ENCODE results near the gene ANKRD40.

The ANKRD40 gene

DNA sequence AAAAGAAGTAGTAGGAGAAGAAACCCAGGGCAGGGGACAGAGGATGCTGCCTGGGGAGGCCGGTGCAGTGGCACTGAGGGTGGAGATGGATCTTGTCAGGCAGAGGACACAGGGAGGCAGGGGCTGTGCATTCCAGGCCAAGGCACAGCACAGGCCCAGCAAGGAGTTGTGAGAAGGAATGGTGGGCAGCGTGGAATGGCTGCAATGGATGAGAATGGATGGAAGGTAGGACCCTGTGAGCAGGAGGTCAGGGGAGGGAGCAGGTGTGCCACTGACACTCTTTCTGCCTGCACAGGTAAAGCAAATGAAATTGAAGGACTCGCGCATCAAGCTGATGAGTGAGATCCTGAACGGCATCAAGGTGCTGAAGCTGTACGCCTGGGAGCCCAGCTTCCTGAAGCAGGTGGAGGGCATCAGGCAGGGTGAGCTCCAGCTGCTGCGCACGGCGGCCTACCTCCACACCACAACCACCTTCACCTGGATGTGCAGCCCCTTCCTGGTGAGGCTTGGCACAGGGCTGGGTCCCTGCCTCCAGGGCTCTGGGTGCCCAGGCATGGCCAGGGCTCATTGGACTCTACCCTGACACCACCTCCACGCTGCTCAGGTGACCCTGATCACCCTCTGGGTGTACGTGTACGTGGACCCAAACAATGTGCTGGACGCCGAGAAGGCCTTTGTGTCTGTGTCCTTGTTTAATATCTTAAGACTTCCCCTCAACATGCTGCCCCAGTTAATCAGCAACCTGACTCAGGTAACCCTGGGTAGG lies 40.3 kb downstream of the ANKRD40 start:
- no peak for DNase-seq

DNA sequence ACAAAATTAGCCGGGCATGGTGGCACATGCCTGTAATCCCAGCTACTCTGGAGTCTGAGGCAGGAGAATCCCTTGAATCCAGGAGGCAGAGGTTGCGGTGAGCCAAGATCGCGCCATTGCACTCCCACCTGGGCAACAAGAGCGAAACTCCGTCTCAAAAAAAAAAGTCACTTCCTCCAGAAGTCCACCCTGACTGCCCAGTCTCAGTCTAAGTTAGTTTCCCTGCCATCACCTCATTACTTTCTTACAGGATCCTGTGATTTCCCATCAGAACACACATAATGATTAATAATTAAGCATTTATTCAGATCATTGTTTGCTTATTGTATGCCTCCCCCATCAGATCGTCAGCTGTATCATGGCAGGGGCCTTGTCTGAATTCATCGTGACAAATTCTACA lies 41.4 kb downstream of the ANKRD40 start:
- no peak for DNase-seq

DNA sequence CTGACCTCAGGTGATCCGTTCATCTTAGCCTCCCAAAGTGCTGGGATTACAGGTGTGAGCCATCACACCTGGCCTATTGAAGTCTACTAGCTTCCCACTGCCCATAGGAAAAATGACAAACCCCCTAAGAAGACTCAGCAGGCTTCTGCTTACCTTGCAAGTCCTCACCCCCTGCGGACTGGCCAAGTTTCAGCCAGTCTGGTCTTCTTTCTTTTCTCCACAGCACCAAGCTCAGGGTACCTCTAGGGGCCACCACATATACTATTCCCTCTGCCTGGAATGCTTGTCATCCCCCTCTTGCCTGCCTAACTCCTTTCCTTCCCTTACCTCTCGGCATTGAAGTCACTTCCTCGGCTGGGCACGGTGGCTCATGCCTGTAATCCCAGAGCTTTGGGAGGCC lies 41.9 kb downstream of the ANKRD40 start:
- DNase-seq, result no peak

GRCh38 chr17:50664788-50665458 lies 42.8 kb downstream of the ANKRD40 start:
- no peak for DNase-seq

GRCh38 chr17:50663812-50664374 lies 43.8 kb downstream of the ANKRD40 start:
- no peak for DNase-seq

DNA sequence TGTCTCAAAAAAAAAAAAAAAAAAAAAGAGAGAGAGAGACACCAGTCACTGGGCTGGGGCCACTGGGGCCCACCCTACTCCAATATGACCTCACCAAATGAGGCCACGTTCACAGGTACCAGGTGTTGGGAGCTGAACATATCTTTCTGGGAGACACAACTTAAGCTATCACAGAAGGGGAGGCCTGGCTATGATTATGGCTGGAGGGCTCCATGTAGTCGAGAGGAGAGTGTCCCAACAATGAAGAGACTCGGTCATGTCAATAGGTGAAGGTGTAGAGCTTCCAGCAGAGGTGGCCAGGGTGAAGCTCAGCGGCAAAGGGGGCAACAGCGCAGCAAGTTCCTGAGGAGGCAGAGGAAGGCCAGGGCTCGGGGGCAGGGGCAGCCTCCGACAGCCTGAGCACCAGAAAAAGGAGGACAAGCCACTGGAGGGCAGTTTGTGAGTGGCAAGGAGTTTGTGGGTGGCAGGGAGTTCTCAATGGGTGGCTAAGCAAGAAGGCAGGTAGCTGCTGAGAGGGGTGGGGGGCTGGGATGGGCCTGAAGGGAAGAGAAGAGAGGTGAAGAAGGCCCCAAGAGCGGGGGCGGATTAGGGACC lies 45.0 kb downstream of the ANKRD40 start:
- no peak for DNase-seq

DNA sequence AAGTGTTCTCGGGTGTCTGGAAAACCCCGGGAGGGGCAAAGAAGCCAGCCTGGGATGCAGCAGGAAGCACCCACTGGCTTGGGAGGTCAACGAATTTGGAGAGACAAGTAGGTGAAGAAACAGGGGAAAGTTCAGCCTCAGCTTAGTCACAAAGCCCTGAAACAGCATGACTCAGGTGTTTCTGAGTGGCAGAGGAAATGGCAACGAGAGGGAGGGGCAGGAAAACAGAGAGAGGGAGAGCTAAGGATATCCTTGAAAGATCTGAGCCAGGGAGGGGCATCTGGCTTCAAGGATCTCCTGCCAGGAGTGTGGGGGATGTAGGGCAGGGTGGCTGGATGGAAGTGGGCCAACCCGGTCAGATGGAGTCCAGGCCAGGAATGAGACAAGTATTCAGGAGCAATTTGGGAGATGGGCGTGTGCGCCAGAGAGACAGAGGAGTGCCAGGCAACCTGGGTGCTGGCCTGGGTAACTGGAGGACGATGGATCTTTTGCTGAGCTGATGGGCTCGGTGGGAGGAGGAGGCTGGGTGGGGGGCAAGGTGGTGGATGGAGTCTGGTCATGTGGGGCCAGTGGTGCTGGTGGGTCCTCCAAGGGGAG lies 45.8 kb downstream of the ANKRD40 start:
- DNase-seq, result no peak

DNA sequence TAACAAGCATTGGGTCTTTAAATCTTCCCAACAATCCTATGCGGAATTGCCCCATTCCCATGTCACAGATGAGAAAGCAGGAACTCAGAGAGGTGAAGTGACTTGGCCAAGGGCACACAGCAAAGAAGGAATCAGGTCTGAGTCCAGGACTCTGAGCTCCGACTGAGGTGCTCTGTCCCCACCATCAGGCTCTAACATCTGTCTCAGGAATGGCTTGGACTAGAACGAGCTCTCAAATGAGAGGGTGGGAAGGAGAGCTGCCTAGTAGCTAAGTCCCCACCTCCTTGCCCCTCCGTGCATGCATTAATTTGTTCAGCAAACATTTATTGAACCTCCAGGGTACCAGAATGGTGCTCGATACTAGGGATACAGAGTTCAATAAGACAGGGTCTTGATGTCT lies 46.4 kb downstream of the ANKRD40 start:
- no peak for DNase-seq

DNA sequence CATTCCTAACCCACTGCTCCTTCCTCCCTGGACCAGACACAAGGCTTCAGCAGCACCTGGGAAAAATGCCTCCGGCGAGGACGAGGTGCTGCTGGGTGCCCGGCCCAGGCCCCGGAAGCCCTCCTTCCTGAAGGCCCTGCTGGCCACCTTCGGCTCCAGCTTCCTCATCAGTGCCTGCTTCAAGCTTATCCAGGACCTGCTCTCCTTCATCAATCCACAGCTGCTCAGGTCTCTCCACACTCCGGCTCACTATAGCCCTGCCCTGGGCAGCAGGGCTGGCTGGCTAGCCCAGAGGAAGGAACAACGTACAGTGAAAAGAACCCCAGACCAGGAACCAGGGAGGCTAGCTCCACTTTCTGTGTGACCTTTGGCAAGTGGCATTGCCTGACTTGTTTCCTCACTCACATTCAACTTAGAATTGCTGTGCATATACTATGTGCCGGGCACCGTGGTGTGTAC lies 46.8 kb downstream of the ANKRD40 start:
- DNase-seq, result no peak

DNA sequence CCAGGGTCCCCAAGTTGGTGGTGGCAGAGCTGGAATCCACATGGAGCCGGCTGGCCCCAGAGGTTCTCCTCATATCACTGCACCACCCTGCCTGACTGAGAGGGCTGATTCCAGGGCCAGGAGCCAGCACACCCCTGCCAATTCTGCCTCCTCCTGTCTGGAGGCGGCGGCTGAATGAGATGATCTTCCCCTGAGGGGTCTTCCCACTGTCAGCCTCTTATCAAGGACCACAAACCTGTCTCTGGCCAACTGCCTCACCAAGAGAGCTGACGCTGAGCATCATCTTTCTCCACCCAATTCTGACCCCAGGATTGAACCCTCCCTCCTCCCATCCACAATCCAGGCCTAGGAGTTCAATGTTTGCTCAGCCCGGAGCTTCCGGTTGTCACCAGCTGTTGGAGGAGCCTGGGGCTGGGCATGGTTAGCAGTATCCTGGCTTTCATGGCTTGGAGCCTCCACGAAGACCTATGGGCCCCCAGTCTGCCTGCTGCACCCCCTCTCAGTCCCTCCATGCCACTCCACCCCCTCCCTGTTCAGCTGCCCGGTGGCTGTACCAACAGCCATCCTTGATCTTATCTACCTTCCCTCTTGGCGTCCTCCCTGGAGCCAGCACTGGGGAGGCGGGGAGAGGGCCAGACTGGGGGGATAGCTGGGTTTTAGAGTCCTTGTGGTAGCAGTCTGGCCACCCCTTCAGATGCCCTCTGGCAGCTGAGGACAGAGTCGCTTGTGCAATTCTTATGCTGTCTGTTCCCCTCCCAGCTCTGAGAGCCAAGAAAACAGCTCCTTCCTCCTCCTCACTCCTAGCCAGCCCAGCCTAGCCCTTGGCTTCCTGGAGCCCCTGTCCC lies 47.5 kb downstream of the ANKRD40 start:
- no peak for DNase-seq

DNA sequence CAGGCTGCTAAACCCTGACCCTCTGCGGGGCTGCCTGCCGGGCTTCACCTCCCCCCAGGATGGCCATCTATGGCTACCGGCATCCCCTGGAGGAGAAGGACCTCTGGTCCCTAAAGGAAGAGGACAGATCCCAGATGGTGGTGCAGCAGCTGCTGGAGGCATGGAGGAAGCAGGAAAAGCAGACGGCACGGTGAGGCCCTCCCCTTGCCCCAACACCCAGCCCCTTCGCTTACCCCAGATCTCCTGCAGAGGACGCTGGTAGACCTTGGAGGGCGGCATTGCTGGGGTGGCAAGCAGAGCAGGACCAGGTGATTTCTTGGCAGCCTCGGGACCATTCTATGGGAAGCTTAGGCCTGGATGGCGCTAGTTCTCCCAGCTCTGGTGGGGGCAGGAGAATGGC lies 48.5 kb downstream of the ANKRD40 start:
- DNase-seq, result no peak

GRCh38 chr17:50658616-50659015 lies 49.1 kb downstream of the ANKRD40 start:
- DNase-seq, result no peak

- DNase-seq, result no peak
Measured at GRCh38 chr17:50657627-50658026, 50.1 kb downstream of the ANKRD40 start.

DNA sequence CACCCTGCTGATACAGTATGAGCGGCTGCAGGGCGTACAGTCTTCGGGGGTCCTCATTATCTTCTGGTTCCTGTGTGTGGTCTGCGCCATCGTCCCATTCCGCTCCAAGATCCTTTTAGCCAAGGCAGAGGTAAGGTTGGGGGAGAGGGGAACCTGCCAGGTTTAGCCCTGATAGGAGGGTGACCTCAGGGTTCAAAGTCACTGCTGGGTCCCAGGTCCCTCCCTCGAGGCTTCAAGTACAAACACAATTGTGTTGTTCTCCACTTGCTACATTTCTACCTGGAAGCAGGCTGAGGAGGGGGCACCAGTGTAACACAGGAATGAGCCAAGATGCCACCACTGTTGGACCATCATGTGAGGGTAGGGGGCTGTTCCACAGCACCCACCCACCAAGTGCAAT lies 50.7 kb downstream of the ANKRD40 start:
- no peak for DNase-seq

DNA sequence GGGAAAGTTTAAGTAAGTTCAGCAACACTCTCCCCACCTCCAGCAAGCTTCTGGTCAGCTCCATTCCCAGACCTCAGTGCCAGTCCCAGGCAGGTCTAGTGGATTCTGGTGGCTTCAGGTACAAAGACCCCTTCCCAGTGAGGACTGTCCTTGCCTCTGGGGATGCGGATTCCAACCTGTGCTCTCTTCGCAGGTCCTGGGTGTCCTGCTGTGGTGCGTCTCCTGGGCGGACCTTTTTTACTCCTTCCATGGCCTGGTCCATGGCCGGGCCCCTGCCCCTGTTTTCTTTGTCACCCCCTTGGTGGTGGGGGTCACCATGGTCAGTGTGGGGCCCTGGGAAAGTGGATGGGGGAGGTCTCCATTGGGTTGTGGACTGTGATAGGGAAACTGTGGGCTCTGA lies 51.2 kb downstream of the ANKRD40 start:
- DNase-seq, result no peak

DNA sequence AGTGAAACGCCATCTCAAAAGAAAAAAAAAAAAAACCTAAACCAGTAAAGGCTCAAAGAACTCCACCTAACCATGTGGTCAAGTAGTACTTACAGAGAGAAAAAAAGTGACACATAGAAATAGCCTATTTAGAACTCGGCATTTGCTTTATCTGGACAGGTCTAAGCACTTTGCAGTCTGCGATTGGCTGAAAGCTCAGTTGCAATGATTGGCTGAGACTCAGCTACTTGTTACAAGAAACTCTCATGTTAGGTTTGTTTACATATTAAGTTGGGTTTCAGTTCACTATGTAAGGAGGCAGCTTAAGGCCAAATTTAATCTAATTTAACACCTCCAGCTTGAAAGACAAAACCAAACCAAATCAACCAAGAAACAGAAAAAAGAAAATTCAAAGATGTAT lies 54.0 kb downstream of the ANKRD40 start:
- DNase-seq, result no peak

- no peak for DNase-seq
Measured at GRCh38 chr17:50651661-50652060, 56.1 kb downstream of the ANKRD40 start.

DNA sequence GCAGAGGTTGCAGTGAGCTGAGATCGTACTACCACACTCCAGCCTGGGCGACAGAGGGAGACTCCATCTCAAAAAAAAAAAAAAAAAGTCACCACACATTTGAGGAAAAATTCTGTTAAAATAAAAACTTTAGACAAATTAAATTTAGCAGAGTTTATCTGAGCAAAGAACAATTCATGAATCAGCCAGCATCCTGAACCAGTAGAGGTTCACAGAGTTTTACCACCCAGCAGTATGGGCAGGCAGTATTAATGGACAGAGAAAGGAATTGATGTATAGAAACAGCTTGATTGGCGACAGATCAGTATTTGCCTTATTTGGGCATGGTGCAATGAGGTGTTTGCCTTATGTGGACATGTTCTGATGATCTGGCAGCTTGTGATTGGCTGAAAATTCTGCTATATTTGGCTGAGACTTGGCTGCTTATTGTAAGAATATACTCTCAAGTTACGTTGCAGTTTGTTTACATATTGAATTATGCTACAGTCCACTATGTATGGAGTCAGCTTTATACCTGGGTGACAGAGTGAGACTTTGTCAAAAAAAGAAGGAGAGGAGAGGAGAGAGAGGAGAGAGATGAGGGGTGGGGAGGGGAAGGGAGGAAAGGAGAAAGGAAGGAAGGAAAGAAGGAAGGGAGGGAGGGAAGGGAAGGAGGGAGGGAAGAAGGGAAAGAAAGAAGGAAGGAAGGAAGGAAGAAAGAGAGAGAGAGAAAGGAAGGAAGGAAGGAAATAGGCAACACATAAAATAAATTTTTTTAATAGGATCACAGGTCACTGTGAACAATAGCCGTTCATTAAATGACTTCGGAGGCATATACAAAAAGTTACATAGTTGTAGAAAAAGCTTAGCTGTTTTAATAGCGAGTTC lies 58.4 kb downstream of the ANKRD40 start:
- DNase-seq, result no peak

DNA sequence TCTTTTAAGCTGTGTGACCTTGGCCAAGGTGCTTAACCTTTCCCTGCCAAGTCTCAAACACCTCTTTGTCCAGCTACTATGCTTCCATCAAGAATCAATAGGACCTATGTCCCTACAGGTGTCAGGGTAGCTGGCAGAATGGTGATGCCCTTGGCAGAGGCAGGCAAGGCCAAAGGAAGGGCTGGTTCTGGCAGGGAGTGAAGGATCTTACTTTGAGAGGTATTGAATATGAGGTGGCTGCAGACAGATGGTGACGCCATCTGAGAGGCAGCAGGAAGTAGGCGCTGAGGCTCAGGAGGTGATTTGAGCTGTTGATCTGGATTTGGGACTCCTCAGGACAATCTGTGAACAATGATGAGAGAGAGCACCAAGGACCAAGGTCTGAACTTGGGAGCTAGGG lies 60.5 kb downstream of the ANKRD40 start:
- no peak for DNase-seq

DNA sequence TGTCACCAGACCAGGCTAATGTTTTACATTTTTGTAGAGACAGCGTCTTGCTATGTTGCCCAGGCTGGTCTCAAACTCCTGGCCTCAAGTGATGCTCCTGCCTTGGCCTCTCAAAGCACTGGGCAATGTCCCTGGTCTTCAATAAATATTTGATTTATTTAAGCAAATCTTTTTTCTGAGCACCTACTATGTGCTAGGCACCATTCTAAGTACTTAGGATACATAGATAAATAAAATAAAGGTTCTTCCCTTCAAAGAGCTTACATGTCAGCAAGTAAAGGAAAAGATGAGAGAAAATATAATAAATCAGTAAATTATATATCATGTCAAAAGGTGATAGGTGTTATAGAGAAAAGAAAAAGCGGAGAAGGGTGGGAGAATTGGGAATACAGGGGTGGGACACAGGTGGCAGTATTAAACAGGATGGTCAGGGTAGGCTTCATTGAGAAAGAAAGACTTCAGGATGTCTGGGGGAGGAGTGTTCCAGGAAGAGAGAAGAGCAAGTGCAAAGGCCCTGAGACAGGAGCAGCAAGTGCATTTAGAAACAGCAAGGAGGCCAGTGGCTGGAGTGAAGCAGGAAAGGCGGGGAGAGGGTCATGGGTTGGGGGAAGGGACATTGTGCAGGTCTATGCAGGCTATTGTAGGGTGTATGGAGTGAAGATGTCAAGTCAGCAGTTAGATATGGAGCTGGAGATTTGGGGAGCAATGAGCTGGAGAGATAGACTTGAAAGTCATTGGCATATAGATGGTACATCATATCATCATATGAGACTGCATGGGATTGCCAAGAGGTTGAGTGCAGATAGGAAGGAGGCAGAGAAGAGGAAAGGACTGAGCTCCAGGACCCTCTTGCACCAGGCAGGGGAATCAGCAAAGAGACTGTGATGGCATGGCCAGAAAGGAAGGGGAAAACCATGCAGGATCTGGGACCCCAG lies 61.7 kb downstream of the ANKRD40 start:
- DNase-seq, result no peak

Data from activated gamma-delta T cell treated with Interleukin-2 at 50 U/mL for 16 hours (primary cell).